Psoas muscle (tissue), 8 donors: ENCODE data around the gene NRN1L. TPM values are rescaled to one million over a fixed set of nuclear protein-coding genes. Genes with fewer than 3 reads are reported as not detected.

ENCODE experiments used
- ATAC-seq, 4 donors: fragments of 200-7000 bp; cut with Tn5 transposase; one replicate each; pipeline ENCODE4 v1.9.1; 2020; ENCODE audit warnings: moderate library complexity in 3 of 4, mild to moderate bottlenecking in 2 of 4
- DNase-seq, 2 donors: peaks; one replicate each; pipeline ENCODE4 v3.0.0-alpha.2; 2020
- H3K27ac ChIP-seq: fragments of 200-600 bp; one replicate; pipeline ENCODE4 v1.8.0; 2022
- H3K27me3 ChIP-seq, 3 donors: fragments of 200-600 bp in 1 of 3; one replicate each; pipeline versions ENCODE4 v1.6.1 to v1.8.0; 2013 to 2022; ENCODE audit warnings: low read length in 2 of 3, mild to moderate bottlenecking in 2 of 3, moderate library complexity in 1 of 3; ENCODE audit not compliant: insufficient read depth in 3 of 3
- H3K36me3 ChIP-seq, 2 donors: fragments of 200-600 bp in 1 of 2; one replicate each; pipeline versions ENCODE4 v1.6.1 to v1.8.0; 2013 to 2022; ENCODE audit warnings: low read depth in 1 of 2, mild to moderate bottlenecking in 1 of 2, moderate library complexity in 1 of 2; ENCODE audit not compliant: insufficient read depth in 1 of 2
- H3K4me1 ChIP-seq: fragments of 200-600 bp; one replicate; pipeline ENCODE4 v1.8.0; 2022
- H3K4me3 ChIP-seq: fragments of 200-600 bp; one replicate; pipeline ENCODE4 v1.8.0; 2022; ENCODE audit warnings: mild to moderate bottlenecking
- H3K9me3 ChIP-seq: fragments of 200-600 bp; one replicate; pipeline ENCODE4 v1.8.0; 2022
- WGBS, 3 donors: extraction: QIAGEN DNeasy Blood & Tissue Kit; methylation state at CpG; one replicate each; pipeline versions ENCODE4 v1.1.6 to v1.1.7; 2013; 5-methylcytosine and 5-hydroxymethylcytosine counted together
- intact Hi-C, 2 donors: fragments of 100-400 bp; cut with DNase I; formaldehyde crosslinking; loops; one replicate each; pipeline versions ENCODE4 v1.11.0 to v1.14.2; 2022
- polyA plus RNA-seq, 3 donors: library from polyadenylated mRNA; stranded (reverse); fragments of 200-250 nt; gene quantifications; one replicate each; pipeline ENCODE4 v1.2.3, GENCODE V29; 2013
- total RNA-seq, 4 donors: library from RNA; stranded (reverse); fragmentation: NEBNext Ultra II Directional in 2 of 4; extraction: Animal tissue kit (Norgen Biotek cat#: 25700) in 2 of 4; gene quantifications; one replicate each; pipeline versions ENCODE4 v1.2.1 to v1.2.4, GENCODE V29; 2021 to 2023
- TF ChIP-seq, protein P1 (sequence below): fragments of 200-600 bp; IDR thresholded peaks from one replicate; pipeline ENCODE4 v1.8.0; 2022; ENCODE audit warnings: antibody characterized with exemption
- donor health status: healthy with polysubstance abuse.
- donor health status: DM: no; HTN: no; CAD: no; lungs with moderate emphysema.
- donor health status: Bipolar disorder and iron deficiency.
- donor health status: healthy.
- donor health status: DM: yes; HTN: yes; CAD: no.
- donor health status: DM: no; HTN: no; CAD: no.
- donor health status: DM: no; HTN: no; CAD: no.
- donor health status: DM: yes; HTN: yes; CAD: no.

The NRN1L gene
- total and polyA plus RNA-seq, 7 donors = 0.23 to 1.1 (median 0.38) TPM; not detected in 2

DNA sequence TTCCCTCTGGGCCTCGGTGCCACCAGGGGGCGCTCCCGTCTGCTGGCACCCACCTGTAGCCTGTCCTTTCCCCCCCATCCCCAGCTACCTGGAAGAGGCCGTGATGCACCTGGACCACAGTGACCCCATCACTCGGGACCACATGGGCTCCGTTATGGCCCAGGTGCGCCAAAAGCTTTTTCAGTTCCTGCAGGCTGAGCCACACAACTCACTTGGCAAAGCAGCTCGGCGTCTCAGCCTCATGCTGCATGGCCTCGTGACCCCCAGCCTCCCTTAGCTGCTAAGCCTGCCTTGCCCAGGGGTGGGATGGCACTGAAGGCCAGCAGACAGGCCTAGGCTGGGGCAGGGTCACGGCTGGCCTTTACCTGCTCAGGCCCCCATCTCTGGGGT, 818 bp upstream of the NRN1L start:
- H3K4me3 ChIP-seq = no peak overlapping the region
- TF ChIP-seq, protein P1, sequence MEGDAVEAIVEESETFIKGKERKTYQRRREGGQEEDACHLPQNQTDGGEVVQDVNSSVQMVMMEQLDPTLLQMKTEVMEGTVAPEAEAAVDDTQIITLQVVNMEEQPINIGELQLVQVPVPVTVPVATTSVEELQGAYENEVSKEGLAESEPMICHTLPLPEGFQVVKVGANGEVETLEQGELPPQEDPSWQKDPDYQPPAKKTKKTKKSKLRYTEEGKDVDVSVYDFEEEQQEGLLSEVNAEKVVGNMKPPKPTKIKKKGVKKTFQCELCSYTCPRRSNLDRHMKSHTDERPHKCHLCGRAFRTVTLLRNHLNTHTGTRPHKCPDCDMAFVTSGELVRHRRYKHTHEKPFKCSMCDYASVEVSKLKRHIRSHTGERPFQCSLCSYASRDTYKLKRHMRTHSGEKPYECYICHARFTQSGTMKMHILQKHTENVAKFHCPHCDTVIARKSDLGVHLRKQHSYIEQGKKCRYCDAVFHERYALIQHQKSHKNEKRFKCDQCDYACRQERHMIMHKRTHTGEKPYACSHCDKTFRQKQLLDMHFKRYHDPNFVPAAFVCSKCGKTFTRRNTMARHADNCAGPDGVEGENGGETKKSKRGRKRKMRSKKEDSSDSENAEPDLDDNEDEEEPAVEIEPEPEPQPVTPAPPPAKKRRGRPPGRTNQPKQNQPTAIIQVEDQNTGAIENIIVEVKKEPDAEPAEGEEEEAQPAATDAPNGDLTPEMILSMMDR = peak; percentile 81
- no peaks in the 10 kb centered on the region for H3K9me3 ChIP-seq
- peak overlapping the region; percentile 93 for H3K27ac ChIP-seq
- ATAC-seq = peak in 3 of 4 donors; percentile 21 to 48 (median 25)
- H3K27me3 ChIP-seq = no peaks in the 10 kb centered on the region
- peaks cover 4 to 70% of the 10 kb centered on the region in 2 donors for H3K36me3 ChIP-seq
- 57 to 79% (median 64%) methylated on average over 8 to 11 of the region's 11 CpGs for WGBS, 3 donors
- H3K4me1 ChIP-seq = peaks cover 61% of the 10 kb centered on the region
- intact Hi-C loops = loop anchor here (2.0 to 10.0 kb wide), 3 partner anchors 45 to 351 kb away; partner anchors contain the start of gene ESRP2 (in 1 of the 2)
- peak; percentile 64 to 80 for DNase-seq

DNA sequence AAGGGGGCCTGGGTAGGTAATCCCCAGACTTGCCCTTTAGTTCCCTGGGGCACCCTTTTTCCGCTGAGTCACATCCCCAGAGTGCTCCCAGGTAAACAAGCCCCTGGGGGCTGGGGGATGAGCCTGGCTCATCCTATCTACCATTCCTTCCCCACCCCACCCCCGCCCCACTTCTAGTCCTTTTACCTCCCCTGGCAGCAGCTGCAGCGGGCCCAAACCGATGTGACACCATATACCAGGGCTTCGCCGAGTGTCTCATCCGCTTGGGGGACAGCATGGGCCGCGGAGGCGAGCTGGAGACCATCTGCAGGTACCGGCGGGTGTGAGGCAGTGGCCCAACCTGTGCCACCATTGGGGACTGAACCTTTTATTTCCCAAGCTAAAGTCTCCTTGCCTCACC, 860 bp downstream of the NRN1L start:
- H3K27ac ChIP-seq = peak overlapping the region; percentile 93
- H3K9me3 ChIP-seq = no peaks in the 10 kb centered on the region
- intact Hi-C loops = loop anchor here in 1 of 2 donors (10.0 kb wide), 1 partner anchor 349 kb away; the partner anchor contains the start of gene ESRP2
- H3K36me3 ChIP-seq = peaks cover 0 to 53% of the 10 kb centered on the region in 2 donors
- H3K4me1 ChIP-seq = peaks cover 49% of the 10 kb centered on the region
- TF ChIP-seq, protein P1 = no peak
- no peaks in the 10 kb centered on the region for H3K27me3 ChIP-seq
- DNase-seq (no peak), ATAC-seq (no peak)
- H3K4me3 ChIP-seq = no peak overlapping the region
- 83 to 95% (median 90%) methylated on average over 10 to 12 of the region's 12 CpGs for WGBS, 3 donors

DNA sequence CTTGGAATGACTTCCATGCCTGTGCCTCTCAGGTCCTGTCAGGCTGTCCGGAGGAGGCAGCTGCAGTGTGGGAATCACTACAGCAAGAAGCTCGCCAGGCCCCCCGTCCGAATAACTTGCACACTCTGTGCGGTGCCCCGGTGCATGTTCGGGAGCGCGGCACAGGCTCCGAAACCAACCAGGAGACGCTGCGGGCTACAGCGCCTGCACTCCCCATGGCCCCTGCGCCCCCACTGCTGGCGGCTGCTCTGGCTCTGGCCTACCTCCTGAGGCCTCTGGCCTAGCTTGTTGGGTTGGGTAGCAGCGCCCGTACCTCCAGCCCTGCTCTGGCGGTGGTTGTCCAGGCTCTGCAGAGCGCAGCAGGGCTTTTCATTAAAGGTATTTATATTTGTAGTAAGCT, 1.3 kb downstream of the NRN1L start:
- no peak overlapping the region for H3K27ac ChIP-seq
- peaks cover 0 to 49% of the 10 kb centered on the region in 2 donors for H3K36me3 ChIP-seq
- TF ChIP-seq, protein P1 = no peak
- no peak overlapping the region for H3K4me3 ChIP-seq
- H3K27me3 ChIP-seq = no peaks in the 10 kb centered on the region
- ATAC-seq (no peak), DNase-seq (no peak)
- H3K4me1 ChIP-seq = peaks cover 44% of the 10 kb centered on the region
- intact Hi-C loops = loop anchor here in 1 of 2 donors (10.0 kb wide), 1 partner anchor 349 kb away; the partner anchor contains the start of gene ESRP2
- H3K9me3 ChIP-seq = no peaks in the 10 kb centered on the region
- WGBS, 3 donors = 89 to 95% (median 92%) methylated on average over 19 of the region's 19 CpGs

DNA sequence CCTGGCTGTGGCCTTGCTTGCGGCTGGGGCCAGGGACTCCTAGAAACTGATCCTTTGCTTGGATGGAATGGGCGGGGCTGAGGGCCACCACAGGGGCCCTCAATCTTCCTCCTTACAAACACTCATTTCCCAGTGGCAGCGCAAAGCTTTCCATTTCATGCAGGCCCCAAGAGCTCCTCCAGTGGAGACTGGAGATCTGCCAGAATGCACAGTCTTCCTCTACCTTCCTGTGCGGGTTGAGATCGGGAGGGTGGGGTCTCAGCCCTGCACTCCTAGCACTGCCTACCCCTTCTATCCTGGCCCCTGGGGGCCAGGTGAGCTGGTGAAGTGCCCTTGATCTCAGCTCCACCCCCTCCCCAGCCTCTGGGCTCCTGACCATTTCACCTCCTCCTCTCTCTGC, 1.7 kb downstream of the NRN1L start:
- Histone ChIP-seq H3K4me1 (peaks cover 40% of the 10 kb centered on the region), H3K9me3 (no peaks in the 10 kb centered on the region), H3K36me3 (peaks cover 0 to 44% of the 10 kb centered on the region in 2 donors), H3K4me3 (no peak overlapping the region), H3K27ac (no peak overlapping the region), H3K27me3 (no peaks in the 10 kb centered on the region)
- ATAC-seq (no peak), DNase-seq (no peak)
- intact Hi-C loops = loop anchor here in 1 of 2 donors (10.0 kb wide), 1 partner anchor 348 kb away; the partner anchor contains the start of gene ESRP2
- 88 to 96% (median 95%) methylated on average over 5 of the region's 5 CpGs for WGBS, 3 donors
- TF ChIP-seq, protein P1 = no peak

DNA sequence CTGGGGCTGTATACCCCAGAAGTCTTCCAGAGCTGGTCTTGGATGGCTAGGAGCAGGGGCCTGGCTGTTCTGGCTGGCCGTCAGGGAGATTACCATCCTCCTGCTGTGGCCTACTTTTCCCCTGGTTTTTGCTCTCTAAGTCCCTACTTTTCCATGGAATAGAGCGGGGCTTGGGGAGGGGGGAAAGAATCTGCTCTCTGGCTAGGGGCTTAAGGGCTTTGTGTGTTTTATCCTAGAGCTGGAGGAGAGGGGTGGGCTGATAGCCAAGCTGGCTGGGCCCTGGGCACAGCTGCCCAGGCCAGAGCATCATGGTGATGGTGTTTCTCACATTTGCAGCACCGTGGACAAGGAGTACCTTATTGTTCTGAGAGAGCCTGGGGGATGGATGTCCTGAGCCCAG, 3.6 kb downstream of the NRN1L start:
- 47 to 72% (median 51%) methylated on average over 3 of the region's 3 CpGs for WGBS, 3 donors
- no peaks in the 10 kb centered on the region for H3K27me3 ChIP-seq
- H3K4me3 ChIP-seq = no peak overlapping the region
- DNase-seq (no peak), ATAC-seq (no peak)
- no peak overlapping the region for H3K27ac ChIP-seq
- TF ChIP-seq, protein P1 = no peak
- no peaks in the 10 kb centered on the region for H3K9me3 ChIP-seq
- peaks cover 0 to 31% of the 10 kb centered on the region in 2 donors for H3K36me3 ChIP-seq
- H3K4me1 ChIP-seq = peaks cover 32% of the 10 kb centered on the region
- intact Hi-C loops = loop anchor here in 1 of 2 donors (10.0 kb wide), 1 partner anchor 346 kb away; the partner anchor contains the start of gene ESRP2
